ENCODE results near the gene HMGN4.
A peak's percentile ranks its signal among the peaks of the same experiment; 100 is the strongest.

The HMGN4 gene

DNA sequence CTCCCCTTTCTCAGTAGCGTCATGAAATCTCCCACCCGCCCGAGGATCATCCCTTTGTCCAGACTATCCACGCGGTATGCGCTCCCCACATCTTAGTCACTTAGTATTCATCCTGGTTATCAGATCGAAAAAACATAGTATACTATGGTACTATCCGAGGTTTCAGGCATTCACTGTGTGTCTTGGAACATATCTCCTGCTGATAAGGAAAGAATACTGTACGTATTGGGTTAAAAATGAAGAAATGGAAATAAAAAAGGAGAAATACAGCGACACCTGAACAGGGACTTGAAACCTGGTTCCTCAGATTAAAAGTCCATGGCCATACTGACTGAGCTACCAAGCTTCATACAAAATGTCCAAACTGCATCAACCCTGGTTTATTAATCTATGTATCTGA lies 14.0 kb downstream of the HMGN4 start:
- TF ChIP-seq, protein P1, sequence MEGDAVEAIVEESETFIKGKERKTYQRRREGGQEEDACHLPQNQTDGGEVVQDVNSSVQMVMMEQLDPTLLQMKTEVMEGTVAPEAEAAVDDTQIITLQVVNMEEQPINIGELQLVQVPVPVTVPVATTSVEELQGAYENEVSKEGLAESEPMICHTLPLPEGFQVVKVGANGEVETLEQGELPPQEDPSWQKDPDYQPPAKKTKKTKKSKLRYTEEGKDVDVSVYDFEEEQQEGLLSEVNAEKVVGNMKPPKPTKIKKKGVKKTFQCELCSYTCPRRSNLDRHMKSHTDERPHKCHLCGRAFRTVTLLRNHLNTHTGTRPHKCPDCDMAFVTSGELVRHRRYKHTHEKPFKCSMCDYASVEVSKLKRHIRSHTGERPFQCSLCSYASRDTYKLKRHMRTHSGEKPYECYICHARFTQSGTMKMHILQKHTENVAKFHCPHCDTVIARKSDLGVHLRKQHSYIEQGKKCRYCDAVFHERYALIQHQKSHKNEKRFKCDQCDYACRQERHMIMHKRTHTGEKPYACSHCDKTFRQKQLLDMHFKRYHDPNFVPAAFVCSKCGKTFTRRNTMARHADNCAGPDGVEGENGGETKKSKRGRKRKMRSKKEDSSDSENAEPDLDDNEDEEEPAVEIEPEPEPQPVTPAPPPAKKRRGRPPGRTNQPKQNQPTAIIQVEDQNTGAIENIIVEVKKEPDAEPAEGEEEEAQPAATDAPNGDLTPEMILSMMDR (IDR thresholded peaks at IDR 0.05): no peak
- H3K27ac Mint-ChIP-seq: no peak overlapping the region
- no peak overlapping the region for H3K4me3 Mint-ChIP-seq
- H3K9me3 Mint-ChIP-seq: no peaks in the 10 kb centered on the region
- no peak for DNase-seq
- H3K27me3 Mint-ChIP-seq (ENCODE audit: low read depth, poor library complexity): peaks cover 7% of the 10 kb centered on the region
- H3K4me1 Mint-ChIP-seq: peaks cover 16% of the 10 kb centered on the region
- H3K36me3 Mint-ChIP-seq (ENCODE audit: low read depth): peaks cover under 1% of the 10 kb centered on the region

DNA sequence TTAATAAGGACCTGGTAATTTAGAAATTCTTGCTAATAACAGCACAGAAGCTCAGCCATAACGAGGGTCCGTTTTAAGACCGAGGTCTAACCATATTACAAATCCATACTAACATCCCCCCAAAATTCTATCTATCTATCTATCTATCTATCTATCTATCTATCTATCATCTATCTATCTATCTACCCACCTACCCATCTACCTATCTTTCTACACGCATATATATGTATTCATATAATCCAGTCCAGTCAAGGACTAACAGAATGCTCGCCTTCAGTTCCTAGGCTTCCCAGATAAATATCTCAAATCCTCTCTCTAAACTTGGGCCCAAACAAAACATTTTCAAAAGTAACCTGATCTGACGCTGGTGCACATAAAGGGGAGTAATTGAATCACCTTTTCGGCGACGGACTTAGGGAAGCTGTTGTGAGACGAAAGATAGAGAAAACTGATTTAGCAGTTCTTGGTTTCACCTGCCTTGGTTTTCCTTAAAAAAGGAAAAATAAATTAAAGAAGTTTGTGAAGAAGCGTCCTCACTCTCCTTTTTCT lies 14.5 kb downstream of the HMGN4 start:
- no peak overlapping the region for H3K4me3 Mint-ChIP-seq
- TF ChIP-seq, protein P1 (IDR thresholded peaks at IDR 0.05): no peak
- no peaks in the 10 kb centered on the region for H3K9me3 Mint-ChIP-seq
- H3K27ac Mint-ChIP-seq: no peak overlapping the region
- no peak for DNase-seq
- peaks cover 7% of the 10 kb centered on the region for H3K27me3 Mint-ChIP-seq (ENCODE audit: low read depth, poor library complexity)
- peaks cover 16% of the 10 kb centered on the region for H3K4me1 Mint-ChIP-seq
- H3K36me3 Mint-ChIP-seq (ENCODE audit: low read depth): no peaks in the 10 kb centered on the region

DNA sequence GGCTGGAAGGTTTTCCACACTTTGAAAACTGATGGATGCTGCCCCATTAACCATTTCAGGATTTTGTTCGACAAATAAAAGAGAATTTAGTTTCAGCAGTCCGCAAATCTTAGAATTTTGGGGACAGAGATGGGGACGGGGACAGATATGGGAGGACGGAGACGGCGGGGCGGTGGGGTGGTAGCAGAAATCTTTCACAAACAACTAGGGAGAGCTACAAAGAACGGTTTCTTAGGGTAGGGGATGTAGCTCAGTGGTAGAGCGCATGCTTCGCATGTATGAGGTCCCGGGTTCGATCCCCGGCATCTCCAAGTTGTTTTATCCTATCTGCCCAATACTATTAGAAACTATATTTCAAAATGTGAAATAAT lies 15.1 kb downstream of the HMGN4 start:
- Mint-ChIP-seq H3K36me3 (ENCODE audit: low read depth) (no peaks in the 10 kb centered on the region), H3K27me3 (ENCODE audit: low read depth, poor library complexity) (peaks cover 13% of the 10 kb centered on the region), H3K4me3 (no peak overlapping the region), H3K27ac (no peak overlapping the region), H3K9me3 (no peaks in the 10 kb centered on the region), H3K4me1 (peaks cover 16% of the 10 kb centered on the region)
- DNase-seq: peak; percentile 81
- TF ChIP-seq, protein P1 (IDR thresholded peaks at IDR 0.05): no peak

DNA sequence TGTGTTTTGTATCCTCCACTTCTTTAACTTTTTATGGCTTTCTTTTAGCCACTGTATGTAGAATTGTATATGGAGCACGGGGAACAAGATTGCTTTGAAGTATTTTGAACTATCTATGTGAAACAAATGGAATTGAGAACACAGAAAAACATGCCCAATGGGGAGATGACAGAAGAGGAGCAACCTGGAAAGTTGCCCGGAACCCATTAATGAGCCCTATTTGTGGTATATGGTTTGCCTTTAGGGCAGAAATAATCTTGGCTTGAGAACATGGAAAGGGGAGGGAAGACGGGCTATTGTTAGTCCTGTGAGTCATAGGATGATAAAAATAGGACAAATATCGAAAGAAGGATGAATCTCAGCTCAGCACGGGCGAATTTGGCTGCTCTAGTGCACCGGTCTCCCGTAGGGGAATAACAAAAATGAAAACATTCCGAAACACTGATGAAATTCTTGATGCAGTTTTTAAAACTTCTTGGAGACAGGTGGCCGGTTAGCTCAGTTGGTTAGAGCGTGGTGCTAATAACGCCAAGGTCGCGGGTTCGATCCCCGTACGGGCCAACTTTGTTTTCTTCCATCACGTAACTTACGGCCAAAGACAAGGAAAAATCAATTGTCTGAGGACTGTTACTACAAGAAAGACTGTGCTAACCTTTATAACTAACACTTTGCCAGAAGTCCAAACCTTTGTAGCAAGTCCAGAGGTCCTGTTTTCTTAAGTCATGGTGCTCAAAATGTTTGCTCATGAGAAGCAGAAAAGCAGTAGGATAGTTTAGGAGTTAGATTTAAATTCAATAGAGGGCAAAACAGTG lies 15.7 kb downstream of the HMGN4 start:
- TF ChIP-seq, protein P1 (IDR thresholded peaks at IDR 0.05): no peak
- H3K9me3 Mint-ChIP-seq: no peaks in the 10 kb centered on the region
- H3K4me1 Mint-ChIP-seq: peaks cover 16% of the 10 kb centered on the region
- H3K27me3 Mint-ChIP-seq (ENCODE audit: low read depth, poor library complexity): peaks cover 14% of the 10 kb centered on the region
- H3K36me3 Mint-ChIP-seq (ENCODE audit: low read depth): no peaks in the 10 kb centered on the region
- peak; percentile 86 for DNase-seq
- H3K27ac Mint-ChIP-seq: no peak overlapping the region
- H3K4me3 Mint-ChIP-seq: no peak overlapping the region

DNA sequence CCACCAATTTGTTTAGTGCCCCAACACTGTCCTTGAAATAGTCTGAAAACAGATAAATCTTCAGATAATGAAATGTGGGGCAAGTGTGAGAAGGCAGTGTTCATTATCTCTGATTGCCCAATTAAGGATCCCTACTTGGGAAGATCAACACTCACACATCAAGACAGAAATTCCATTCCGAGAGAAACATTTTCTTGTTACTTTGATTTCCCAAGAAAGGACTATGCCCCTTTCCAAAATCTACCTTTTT lies 16.2 kb downstream of the HMGN4 start:
- Mint-ChIP-seq H3K27me3 (ENCODE audit: low read depth, poor library complexity) (peaks cover 14% of the 10 kb centered on the region), H3K27ac (no peak overlapping the region), H3K9me3 (no peaks in the 10 kb centered on the region), H3K4me1 (peaks cover 16% of the 10 kb centered on the region), H3K4me3 (no peak overlapping the region), H3K36me3 (ENCODE audit: low read depth) (no peaks in the 10 kb centered on the region)
- no peak for DNase-seq
- TF ChIP-seq, protein P1 (IDR thresholded peaks at IDR 0.05): no peak
